ENCODE data around the gene CPB1. TPM values are rescaled to one million over a fixed set of nuclear protein-coding genes. Genes with fewer than 3 reads are reported as not detected.

Gene CPB1
- total RNA-seq, 2 donors from 2014 or later = not detected

GRCh38 chr3:148863297-148863696 lies 35.7 kb downstream of the CPB1 start:
- Mint-ChIP-seq H3K36me3 (no peaks in the 10 kb centered on the region), H3K27ac (no peak overlapping the region), H3K9me3 (no peaks in the 10 kb centered on the region)
- ATAC-seq (no peak), DNase-seq (ENCODE audit: low spot score in 2 of 2) (no peak)

GRCh38 chr3:148863814-148864213 lies 36.2 kb downstream of the CPB1 start:
- Mint-ChIP-seq H3K9me3 (no peaks in the 10 kb centered on the region), H3K27ac (no peak overlapping the region), H3K36me3 (no peaks in the 10 kb centered on the region)
- DNase-seq (ENCODE audit: low spot score in 2 of 2) (no peak), ATAC-seq (no peak)

- DNase-seq (ENCODE audit: low spot score in 2 of 2) = no peak
- no peak for ATAC-seq
- Mint-ChIP-seq H3K27ac (no peak within 1 kb of the TSS), H3K9me3 (no peaks in the 10 kb centered on the region), H3K36me3 (no peaks in the 10 kb centered on the region)
Observed at GRCh38 chr3:148865049-148865448, 37.4 kb downstream of the CPB1 start, which contains the start of gene CPA3. TSS of gene CPA3 (plus strand) at chr3:148865296. CDS start at chr3:148865308, 12 bp downstream.

- ATAC-seq = no peak
- H3K27ac Mint-ChIP-seq = no peak overlapping the region
- no peaks in the 10 kb centered on the region for H3K9me3 Mint-ChIP-seq
- no peaks in the 10 kb centered on the region for H3K36me3 Mint-ChIP-seq
- no peak for DNase-seq (ENCODE audit: low spot score in 2 of 2)
Observed at GRCh38 chr3:148866261-148866660, 38.6 kb downstream of the CPB1 start.

GRCh38 chr3:148873270-148873927 lies 45.8 kb downstream of the CPB1 start:
- no peak overlapping the region for H3K27ac Mint-ChIP-seq

GRCh38 chr3:148873977-148874376 lies 46.4 kb downstream of the CPB1 start:
- Mint-ChIP-seq H3K9me3 (no peaks in the 10 kb centered on the region), H3K36me3 (no peaks in the 10 kb centered on the region)

More at GRCh38 chr3:148873270-148873927, 45.8 kb downstream of the CPB1 start:
- DNase-seq (ENCODE audit: low spot score in 2 of 2) (no peak), ATAC-seq (no peak)
- H3K9me3 Mint-ChIP-seq = no peaks in the 10 kb centered on the region
- H3K36me3 Mint-ChIP-seq = no peaks in the 10 kb centered on the region

GRCh38 chr3:148878095-148878494 lies 50.5 kb downstream of the CPB1 start:
- no peak for ATAC-seq
- H3K9me3 Mint-ChIP-seq = no peaks in the 10 kb centered on the region
- H3K36me3 Mint-ChIP-seq = no peaks in the 10 kb centered on the region
- no peak overlapping the region for H3K27ac Mint-ChIP-seq
- DNase-seq (ENCODE audit: low spot score in 2 of 2) = no peak

More at GRCh38 chr3:148873977-148874376, 46.4 kb downstream of the CPB1 start:
- no peak for ATAC-seq
- no peak for DNase-seq (ENCODE audit: low spot score in 2 of 2)
- H3K27ac Mint-ChIP-seq = no peak overlapping the region

- no peak for DNase-seq (ENCODE audit: low spot score in 2 of 2)
- Mint-ChIP-seq H3K27ac (no peak overlapping the region), H3K36me3 (no peaks in the 10 kb centered on the region)
Observed at GRCh38 chr3:148879256-148879655, 51.6 kb downstream of the CPB1 start.

GRCh38 chr3:148880681-148881080 lies 53.1 kb downstream of the CPB1 start:
- Mint-ChIP-seq H3K9me3 (no peaks in the 10 kb centered on the region), H3K27ac (no peak overlapping the region), H3K36me3 (no peaks in the 10 kb centered on the region)
- no peak for DNase-seq (ENCODE audit: low spot score in 2 of 2)
- no peak for ATAC-seq

More at GRCh38 chr3:148879256-148879655, 51.6 kb downstream of the CPB1 start:
- no peak for ATAC-seq
- H3K9me3 Mint-ChIP-seq = no peaks in the 10 kb centered on the region

GRCh38 chr3:148881286-148881685 lies 53.7 kb downstream of the CPB1 start:
- Mint-ChIP-seq H3K36me3 (no peaks in the 10 kb centered on the region), H3K9me3 (no peaks in the 10 kb centered on the region)
- no peak for ATAC-seq

GRCh38 chr3:148882288-148882687 lies 54.7 kb downstream of the CPB1 start:
- ATAC-seq = no peak
- no peaks in the 10 kb centered on the region for H3K9me3 Mint-ChIP-seq
- H3K27ac Mint-ChIP-seq = no peak overlapping the region
- H3K36me3 Mint-ChIP-seq = no peaks in the 10 kb centered on the region
- no peak for DNase-seq (ENCODE audit: low spot score in 2 of 2)

More at GRCh38 chr3:148881286-148881685, 53.7 kb downstream of the CPB1 start:
- DNase-seq (ENCODE audit: low spot score in 2 of 2) = no peak
- H3K27ac Mint-ChIP-seq = no peak overlapping the region

- ATAC-seq = no peak
- Mint-ChIP-seq H3K9me3 (no peaks in the 10 kb centered on the region), H3K27ac (no peak overlapping the region), H3K36me3 (no peaks in the 10 kb centered on the region)
- no peak for DNase-seq (ENCODE audit: low spot score in 2 of 2)
Observed at GRCh38 chr3:148883163-148883562, 55.6 kb downstream of the CPB1 start.

GRCh38 chr3:148884261-148884660 lies 56.6 kb downstream of the CPB1 start:
- ATAC-seq (no peak), DNase-seq (ENCODE audit: low spot score in 2 of 2) (no peak)
- H3K9me3 Mint-ChIP-seq = no peaks in the 10 kb centered on the region

GRCh38 chr3:148889828-148890227 lies 62.2 kb downstream of the CPB1 start:
- ATAC-seq (no peak), DNase-seq (ENCODE audit: low spot score in 2 of 2) (no peak)
- Mint-ChIP-seq H3K27ac (no peak overlapping the region), H3K9me3 (peaks cover 0 to 4% of the 10 kb centered on the region in 2 donors), H3K36me3 (no peaks in the 10 kb centered on the region)

More at GRCh38 chr3:148884261-148884660, 56.6 kb downstream of the CPB1 start:
- Mint-ChIP-seq H3K36me3 (no peaks in the 10 kb centered on the region), H3K27ac (no peak overlapping the region)

- DNase-seq (ENCODE audit: low spot score in 2 of 2) (no peak), ATAC-seq (no peak)
- Mint-ChIP-seq H3K27ac (no peak overlapping the region), H3K36me3 (no peaks in the 10 kb centered on the region), H3K9me3 (peaks cover 0 to 4% of the 10 kb centered on the region in 2 donors)
Observed at GRCh38 chr3:148896062-148896461, 68.5 kb downstream of the CPB1 start.

GRCh38 chr3:148901987-148902791 lies 74.6 kb downstream of the CPB1 start:
- no peaks in the 10 kb centered on the region for H3K36me3 Mint-ChIP-seq
- H3K9me3 Mint-ChIP-seq = no peaks in the 10 kb centered on the region
- H3K27ac Mint-ChIP-seq = no peak overlapping the region
- ATAC-seq (no peak), DNase-seq (ENCODE audit: low spot score in 2 of 2) (no peak)

- Mint-ChIP-seq H3K27ac (no peak overlapping the region), H3K36me3 (no peaks in the 10 kb centered on the region), H3K9me3 (no peaks in the 10 kb centered on the region)
- peak in 1 of 2 donors; percentile 26 for ATAC-seq
- no peak for DNase-seq (ENCODE audit: low spot score in 2 of 2)
Observed at GRCh38 chr3:148903022-148903442, 75.4 kb downstream of the CPB1 start.

Data from activated naive CD4-positive, alpha-beta T cell treated with anti-CD3 and anti-CD28 coated beads, Interleukin-2, amount 50 U/mL, for 72 hours (primary cell).